Stimulated activated CD4-positive, alpha-beta T cell treated with anti-CD3 and anti-CD28 coated beads, Interleukin-4, amount 100 ng/mL, for 4 hours (primary cell): Measurements from ENCODE around the gene INTS15.
"Not testable (repeated sequence)": the region's sequence is repeated elsewhere in the genome, so short reads cannot be mapped to it uniquely, and the experiment has no call there.

Experiments used
- DNase-seq, 2 experiments: peaks; one replicate each; pipeline ENCODE4 v3.0.0-alpha.2; 2020

The INTS15 gene

DNA sequence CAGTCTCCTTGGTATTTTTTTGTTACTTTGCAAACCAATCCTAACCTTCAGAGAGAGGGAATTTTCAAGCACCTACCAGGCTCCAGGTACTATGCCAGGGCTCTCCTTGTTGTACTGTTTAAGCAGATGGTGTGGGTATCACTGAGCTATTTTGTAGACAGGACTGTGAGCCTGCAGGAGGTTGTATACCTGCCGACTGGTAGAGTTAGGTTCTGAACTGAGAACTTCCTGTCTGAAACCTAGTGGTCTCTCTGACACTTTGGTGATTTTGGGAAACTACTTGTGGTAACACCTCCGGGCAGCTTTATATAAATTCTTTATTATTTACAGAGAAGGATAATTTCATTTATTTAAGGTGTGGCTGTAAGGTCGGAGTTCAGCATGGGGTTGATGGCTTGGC, 30.1 kb downstream of the INTS15 start:
- no peak for DNase-seq

- DNase-seq = no peak
Observed at GRCh38 chr7:6621195-6622133, 31.6 kb downstream of the INTS15 start.

DNA sequence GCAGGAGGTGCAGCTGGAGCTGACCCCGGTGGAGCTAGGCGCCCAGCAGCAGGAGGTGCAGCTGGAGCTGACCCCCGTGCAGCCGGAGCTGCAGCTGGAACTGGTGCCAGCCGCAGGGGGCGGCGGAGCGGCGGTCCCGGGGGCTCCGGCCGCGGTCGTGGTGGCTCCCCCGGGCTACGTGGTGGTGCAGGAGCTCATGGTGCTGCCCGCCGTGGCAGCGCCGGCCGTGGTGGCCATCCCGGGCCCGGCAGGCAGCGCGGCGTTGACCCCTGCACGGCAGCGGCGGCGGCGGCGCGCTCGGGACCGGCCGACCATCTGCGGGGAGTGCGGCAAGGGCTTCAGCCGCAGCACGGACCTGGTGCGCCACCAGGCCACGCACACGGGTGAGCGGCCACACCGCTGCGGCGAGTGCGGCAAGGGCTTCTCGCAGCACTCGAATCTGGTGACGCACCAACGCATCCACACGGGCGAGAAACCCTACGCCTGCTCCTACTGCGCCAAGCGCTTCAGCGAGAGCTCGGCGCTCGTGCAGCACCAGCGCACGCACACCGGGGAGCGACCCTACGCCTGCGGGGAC, 32.4 kb downstream of the INTS15 start:
- DNase-seq = no peak

DNA sequence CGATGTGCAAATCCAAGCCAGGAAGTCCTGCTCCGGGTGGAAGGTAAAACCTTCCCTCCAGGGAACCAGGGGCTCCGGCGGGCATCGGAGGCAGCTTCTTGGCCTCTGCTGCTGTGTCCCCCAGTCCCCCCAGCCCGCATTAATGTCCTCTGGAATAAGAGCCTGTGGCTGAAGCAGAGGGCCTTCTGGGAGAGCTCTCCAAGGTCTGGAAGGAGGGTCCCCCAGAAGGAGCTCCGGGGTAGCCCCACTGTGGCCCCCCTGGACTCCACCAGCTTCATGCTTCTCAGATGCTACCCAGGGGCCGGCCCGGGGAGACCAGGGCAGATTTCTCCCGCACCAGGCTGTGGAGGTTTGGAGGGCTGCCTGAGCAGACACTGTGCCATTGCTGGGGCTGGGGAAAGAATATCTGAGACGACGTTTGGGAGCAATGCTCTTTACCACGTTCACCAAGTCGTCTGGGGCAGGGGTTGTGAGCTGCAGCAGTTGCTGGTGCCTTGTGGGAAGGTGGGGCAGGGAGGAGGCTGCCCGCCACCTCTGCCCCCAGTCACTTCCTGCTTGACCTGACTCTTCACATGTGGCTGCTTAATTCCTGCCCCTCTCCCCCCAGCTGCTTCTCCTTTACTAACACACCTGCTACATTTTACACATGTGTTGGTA, 33.9 kb downstream of the INTS15 start:
- DNase-seq = no peak

- no peak for DNase-seq
Observed at GRCh38 chr7:6624246-6624611, 34.4 kb downstream of the INTS15 start.

GRCh38 chr7:6628045-6628444, 38.2 kb downstream of the INTS15 start:
- DNase-seq = no peak

GRCh38 chr7:6630007-6630849, 40.4 kb downstream of the INTS15 start:
- no peak for DNase-seq

DNA sequence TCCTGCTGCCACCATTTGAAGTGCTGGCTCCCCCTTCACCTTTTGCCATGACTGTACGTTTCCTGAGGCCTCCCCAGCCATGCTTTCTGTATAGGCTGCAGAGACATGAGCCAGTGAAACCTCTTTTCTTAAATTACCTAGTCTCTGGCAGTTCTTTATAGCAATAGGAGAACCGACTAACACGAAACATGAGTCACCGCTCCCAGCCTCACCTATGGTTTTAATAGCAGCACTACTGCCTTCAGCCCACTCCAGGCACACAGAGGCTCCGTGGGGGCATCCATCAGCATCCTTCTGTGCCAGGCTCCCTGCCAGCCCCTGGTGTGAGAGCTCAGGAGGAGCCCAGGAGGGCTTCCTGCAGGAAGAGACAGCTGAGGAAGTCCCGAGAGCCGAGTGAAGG, 41.8 kb downstream of the INTS15 start:
- DNase-seq = no peak

- DNase-seq = no peak
Observed at GRCh38 chr7:6634021-6634420, 44.2 kb downstream of the INTS15 start.

DNA sequence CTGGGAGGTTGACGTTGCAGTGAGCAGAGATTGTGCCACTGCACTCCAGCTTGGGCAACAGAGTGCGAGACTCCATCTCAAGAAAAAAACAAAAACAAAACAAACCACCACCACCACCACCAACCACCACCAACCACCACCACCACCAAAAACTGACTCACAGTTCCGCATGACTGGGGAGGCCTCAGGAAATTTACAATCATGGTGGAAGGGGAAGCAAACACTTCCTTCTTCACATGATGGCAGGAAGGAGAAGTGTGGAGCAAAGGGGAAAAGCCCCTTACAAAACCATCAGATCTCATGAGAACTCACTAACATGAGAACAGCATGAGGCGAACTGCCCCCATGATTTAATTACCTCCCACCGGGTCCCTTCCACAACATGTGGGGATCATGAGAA, 45.1 kb downstream of the INTS15 start:
- DNase-seq = not testable (repeated sequence)

- peak; percentile 43 to 69 for DNase-seq
Observed at GRCh38 chr7:6636741-6637543, 47.1 kb downstream of the INTS15 start, which contains the start of gene ZNF316. Gene ZNF316, plus strand, starts transcription at chr7:6637318. Its CDS starts 5,092 bp downstream, at chr7:6642410.

GRCh38 chr7:6637544-6638229, 47.9 kb downstream of the INTS15 start:
- DNase-seq = peak; percentile 56 to 60

GRCh38 chr7:6639032-6639431, 49.2 kb downstream of the INTS15 start:
- DNase-seq = no peak

DNA sequence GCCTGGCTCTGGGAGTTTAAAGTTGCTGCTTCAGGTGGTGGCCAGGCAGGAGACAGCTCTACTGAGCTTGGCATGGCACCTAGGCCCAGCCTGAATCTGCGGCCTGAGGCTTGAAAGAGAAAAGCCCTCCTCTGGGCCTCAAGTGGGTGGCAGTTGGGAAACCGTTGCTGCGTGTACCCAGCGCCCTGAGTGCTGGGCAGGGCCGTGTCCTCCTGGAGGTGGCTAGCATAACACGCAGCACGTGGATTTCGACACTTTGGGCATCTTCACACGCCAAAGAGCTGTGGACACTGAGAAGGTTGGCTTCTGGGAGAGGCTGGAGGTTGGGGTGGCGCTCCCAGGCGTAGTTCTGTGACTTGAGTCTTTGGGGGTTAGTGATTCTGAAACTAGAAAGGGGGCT, 49.8 kb downstream of the INTS15 start:
- DNase-seq = no peak

- DNase-seq = peak; percentile 26 to 51
Observed at GRCh38 chr7:6640246-6640721, 50.5 kb downstream of the INTS15 start.

DNA sequence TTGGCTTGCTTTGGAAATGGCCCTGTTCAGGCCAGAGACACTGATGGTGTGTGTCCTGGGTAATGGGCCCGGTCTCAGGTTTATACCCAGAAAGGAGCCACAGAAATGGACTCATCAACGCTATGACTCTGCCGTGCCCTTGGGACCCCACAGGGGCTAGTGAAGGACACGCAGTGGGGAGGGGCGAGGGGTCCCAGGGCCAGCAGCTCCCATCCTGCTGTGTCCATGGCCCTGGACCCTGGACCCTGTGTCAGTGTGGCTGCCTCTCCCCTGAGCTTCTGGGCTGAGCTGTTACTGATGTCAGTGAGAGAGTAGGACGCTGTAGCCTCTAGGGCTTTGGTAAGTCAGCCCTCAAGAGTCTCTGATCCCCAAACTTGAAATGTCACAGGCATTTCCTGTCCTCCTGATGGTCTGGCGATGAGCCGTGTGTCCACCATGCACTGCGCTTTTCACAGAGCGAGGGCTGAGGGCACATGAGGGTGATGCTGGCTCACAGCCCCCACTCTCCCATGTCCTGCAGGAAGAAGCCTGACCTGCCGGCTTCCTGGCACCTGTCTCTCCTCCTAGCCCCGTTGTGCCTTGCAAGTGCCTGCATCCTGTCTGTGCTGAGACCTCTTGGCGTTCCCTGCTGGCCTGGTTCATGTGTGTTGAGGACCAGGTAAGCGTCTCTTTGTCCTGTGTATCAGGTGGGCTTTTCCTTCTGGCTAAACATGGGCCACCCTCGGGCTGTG, 51.6 kb downstream of the INTS15 start:
- DNase-seq = no peak

GRCh38 chr7:6642239-6642839, 52.5 kb downstream of the INTS15 start:
- DNase-seq = no peak

DNA sequence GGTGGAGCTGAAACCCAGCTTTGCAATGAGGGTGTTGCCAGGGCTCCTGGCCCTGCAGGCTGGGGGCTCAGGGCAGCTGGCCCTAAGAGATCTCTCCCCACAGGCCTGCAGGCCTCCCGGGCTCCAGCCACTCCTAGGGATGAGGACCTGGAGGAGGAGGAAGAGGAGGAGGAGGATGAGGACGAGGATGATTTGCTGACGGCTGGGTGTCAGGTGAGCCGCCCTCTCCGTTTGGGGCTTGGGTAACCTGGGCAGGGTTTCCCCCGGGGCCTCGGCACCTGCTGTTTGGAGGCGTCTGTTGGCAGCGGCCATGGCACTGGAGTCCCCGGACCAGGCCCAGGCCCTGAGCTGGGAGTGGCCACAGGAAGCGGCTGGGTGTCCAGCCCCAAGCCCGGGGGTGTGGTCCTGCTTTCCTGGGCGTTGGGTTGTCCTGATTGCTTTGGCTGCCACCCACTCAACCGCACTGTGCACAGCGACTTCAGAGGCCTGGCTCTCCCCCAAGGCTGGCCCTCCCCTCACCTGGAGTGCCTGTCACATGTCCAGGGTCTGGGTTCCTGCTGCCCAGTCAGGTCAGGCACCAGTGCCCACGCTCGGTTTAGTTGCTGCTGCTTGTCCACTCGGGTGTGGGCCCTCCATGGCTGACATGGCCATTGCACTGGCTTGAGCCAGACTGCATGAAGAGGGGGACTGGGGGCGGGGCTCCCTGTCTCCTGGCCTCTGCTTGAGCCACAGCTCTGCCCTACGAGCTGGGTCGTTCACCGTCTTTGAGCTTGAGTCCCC, 53.2 kb downstream of the INTS15 start:
- DNase-seq = no peak
